K562 (cell line): ENCODE results near the gene DTNA.

Experiments
- BCL6 ChIP-seq: fragments of 250-450 bp; sonication (Bioruptor Pico); IDR thresholded peaks from 2 replicates; pipeline ENCODE4 v1.4.0; 2020
- EP300 ChIP-seq: IDR thresholded peaks from 2 replicates; pipeline ENCODE4 v1.6.1; 2012; ENCODE audit warnings: low read length, improper control_type of control experiment
- KDM1A ChIP-seq, 2 experiments: fragments of 450-650 bp; IDR thresholded peaks; 2 replicates each; pipeline ENCODE4 v1.6.1; 2016; ENCODE audit warnings: mild to moderate bottlenecking in 2 of 2
- RFX7 ChIP-seq: fragments of 250-450 bp; sonication (Bioruptor Pico); IDR thresholded peaks from 2 replicates; pipeline ENCODE4 v1.5.1; 2021; ENCODE audit warnings: mild to moderate bottlenecking

DNA sequence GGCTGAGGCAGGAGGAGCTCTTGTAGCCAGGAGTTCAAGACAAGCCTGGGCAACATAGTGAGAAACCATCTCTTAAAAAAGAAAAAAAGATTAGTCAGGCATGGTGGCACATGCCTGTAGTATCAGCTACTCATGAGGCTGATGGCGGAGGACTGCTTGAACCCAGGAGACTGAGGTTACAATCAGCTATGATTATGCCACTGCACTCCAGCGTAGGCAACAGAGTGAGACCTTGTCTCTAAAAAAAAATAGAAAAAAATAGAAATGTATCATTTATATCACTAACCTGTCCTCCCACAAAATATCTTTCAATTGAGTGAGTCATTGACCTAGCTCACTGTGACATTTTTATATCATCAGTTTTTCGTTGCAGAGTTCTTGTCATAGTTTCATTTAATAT, 152.5 kb downstream of the DTNA start:
- TF ChIP-seq KDM1A (IDR thresholded peaks at IDR 0.05), result no peak
- no peak for TF ChIP-seq RFX7
- TF ChIP-seq BCL6 (CRISPR knock-in tag), result no peak
- no peak for TF ChIP-seq EP300
